ENCODE results near the gene ASPSCR1. TPM values are rescaled to one million over a fixed set of nuclear protein-coding genes. Genes with fewer than 3 reads are reported as not detected.

ASPSCR1 gene
- total and polyA plus RNA-seq, 10 donors: 20.2 to 58.8 (median 33.5) TPM

GRCh38 chr17:82010575-82011525 is 33.4 kb downstream of the ASPSCR1 start:
- 87 to 92% (median 90%) methylated on average over 27 to 39 of the region's 39 CpGs for WGBS, 5 donors
- H3K36me3 ChIP-seq: peaks cover 0 to 56% (median 2%) of the 10 kb centered on the region in 6 donors
- no peak overlapping the region for H3K4me3 ChIP-seq
- TF ChIP-seq POLR2A (IDR thresholded peaks at IDR 0.05): no peak
- TF ChIP-seq, protein P1, sequence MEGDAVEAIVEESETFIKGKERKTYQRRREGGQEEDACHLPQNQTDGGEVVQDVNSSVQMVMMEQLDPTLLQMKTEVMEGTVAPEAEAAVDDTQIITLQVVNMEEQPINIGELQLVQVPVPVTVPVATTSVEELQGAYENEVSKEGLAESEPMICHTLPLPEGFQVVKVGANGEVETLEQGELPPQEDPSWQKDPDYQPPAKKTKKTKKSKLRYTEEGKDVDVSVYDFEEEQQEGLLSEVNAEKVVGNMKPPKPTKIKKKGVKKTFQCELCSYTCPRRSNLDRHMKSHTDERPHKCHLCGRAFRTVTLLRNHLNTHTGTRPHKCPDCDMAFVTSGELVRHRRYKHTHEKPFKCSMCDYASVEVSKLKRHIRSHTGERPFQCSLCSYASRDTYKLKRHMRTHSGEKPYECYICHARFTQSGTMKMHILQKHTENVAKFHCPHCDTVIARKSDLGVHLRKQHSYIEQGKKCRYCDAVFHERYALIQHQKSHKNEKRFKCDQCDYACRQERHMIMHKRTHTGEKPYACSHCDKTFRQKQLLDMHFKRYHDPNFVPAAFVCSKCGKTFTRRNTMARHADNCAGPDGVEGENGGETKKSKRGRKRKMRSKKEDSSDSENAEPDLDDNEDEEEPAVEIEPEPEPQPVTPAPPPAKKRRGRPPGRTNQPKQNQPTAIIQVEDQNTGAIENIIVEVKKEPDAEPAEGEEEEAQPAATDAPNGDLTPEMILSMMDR (IDR thresholded peaks at IDR 0.05 in 8 of 11, conservative IDR thresholded peaks at IDR 0.05 in 3 of 11): no peak
- no peak for TF ChIP-seq POLR2AphosphoS5 (IDR thresholded peaks at IDR 0.05)
- no peaks in the 10 kb centered on the region for H3K27me3 ChIP-seq (replicated peaks in 1 of 7)
- DNase-seq: no peak
- H3K4me1 ChIP-seq: peaks cover 0 to 30% (median 18%) of the 10 kb centered on the region in 6 donors
- intact Hi-C loops (cut with DNase I; ENCODE audit: low total_unique reads): no loop called here
- H3K27ac ChIP-seq: no peak overlapping the region
- H3K9me3 ChIP-seq: no peaks in the 10 kb centered on the region

DNA sequence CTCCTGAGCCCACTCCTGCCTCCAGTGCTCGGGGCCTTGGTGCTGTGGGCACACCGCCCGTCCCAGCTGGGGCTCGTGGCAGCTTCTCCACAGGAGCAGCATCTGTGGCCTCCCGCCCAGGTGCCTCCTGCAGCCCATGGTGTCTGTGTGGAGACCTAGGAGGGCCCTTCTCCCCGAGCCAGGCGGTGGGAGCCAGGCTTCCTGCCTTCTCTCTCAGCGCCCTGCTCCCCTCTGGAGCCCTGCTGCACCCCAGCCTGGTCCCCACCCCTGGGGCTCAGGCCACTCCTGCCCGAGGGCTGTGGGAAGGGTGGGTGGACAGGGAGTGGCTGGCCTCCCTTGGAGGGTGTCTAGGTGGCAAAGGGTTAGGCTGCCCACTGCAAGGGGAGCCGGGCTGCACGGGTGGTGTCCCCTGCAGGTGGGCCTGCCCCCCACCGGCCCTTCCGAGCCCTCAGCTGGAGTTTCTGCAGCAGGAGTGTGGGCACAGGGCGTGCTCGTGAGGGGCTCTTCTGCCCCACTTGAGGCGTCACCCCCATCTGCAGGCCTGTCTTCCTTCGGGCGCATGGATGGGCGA is 34.3 kb downstream of the ASPSCR1 start:
- intact Hi-C loops (cut with DNase I; ENCODE audit: low total_unique reads): no loop called here
- no peak overlapping the region for H3K4me3 ChIP-seq
- peaks cover 0 to 56% (median 2%) of the 10 kb centered on the region in 6 donors for H3K36me3 ChIP-seq
- H3K4me1 ChIP-seq: peaks cover 0 to 30% (median 18%) of the 10 kb centered on the region in 6 donors
- H3K27ac ChIP-seq: peak overlapping the region in 3 of 8 donors; percentile 55 to 78 (median 63)
- DNase-seq: no peak
- H3K27me3 ChIP-seq (replicated peaks in 1 of 7): no peaks in the 10 kb centered on the region
- 82 to 94% (median 88%) methylated on average over 16 to 19 of the region's 19 CpGs for WGBS, 5 donors
- TF ChIP-seq POLR2AphosphoS5 (IDR thresholded peaks at IDR 0.05) (no peak), POLR2A (IDR thresholded peaks at IDR 0.05) (no peak)
- TF ChIP-seq, protein P1 (IDR thresholded peaks at IDR 0.05 in 8 of 11, conservative IDR thresholded peaks at IDR 0.05 in 3 of 11): no peak
- no peaks in the 10 kb centered on the region for H3K9me3 ChIP-seq

DNA sequence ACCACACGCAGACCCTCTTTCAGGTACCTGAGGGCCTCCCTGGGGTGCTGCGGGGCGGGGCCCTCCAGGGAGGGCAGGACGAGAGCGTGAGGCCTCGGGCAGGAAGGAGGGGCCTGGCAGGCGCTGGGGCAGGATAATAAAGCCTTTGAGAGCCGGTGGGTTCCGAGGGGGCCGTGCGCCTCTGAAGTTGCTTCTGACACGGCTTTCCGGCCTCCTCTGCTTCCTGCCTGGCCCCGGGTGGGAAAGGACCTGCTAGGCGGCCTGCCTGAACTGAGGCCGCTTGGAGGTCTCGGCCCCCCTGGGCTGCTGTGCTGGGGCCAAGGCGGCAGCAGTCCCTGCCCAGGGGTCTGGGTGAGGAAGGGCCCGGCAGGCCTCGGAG is 34.8 kb downstream of the ASPSCR1 start:
- H3K9me3 ChIP-seq: no peaks in the 10 kb centered on the region
- H3K36me3 ChIP-seq: peaks cover 0 to 59% (median 2%) of the 10 kb centered on the region in 6 donors
- DNase-seq: no peak
- WGBS, 5 donors: 58 to 68% (median 62%) methylated on average over 9 to 20 of the region's 20 CpGs
- H3K27ac ChIP-seq: peak overlapping the region in 7 of 8 donors; percentile 8 to 78 (median 63)
- intact Hi-C loops (cut with DNase I; ENCODE audit: low total_unique reads): no loop called here
- peaks cover 0 to 30% (median 18%) of the 10 kb centered on the region in 6 donors for H3K4me1 ChIP-seq
- no peaks in the 10 kb centered on the region for H3K27me3 ChIP-seq (replicated peaks in 1 of 7)
- no peak overlapping the region for H3K4me3 ChIP-seq
- TF ChIP-seq POLR2AphosphoS5 (IDR thresholded peaks at IDR 0.05): peak in 1 of 3 donors; percentile 8
- TF ChIP-seq, protein P1 (IDR thresholded peaks at IDR 0.05 in 8 of 11, conservative IDR thresholded peaks at IDR 0.05 in 3 of 11): no peak

Data from spleen (tissue), 11 donors.